ENCODE data around the gene GLP1R.
"Not testable (repeated sequence)": the region's sequence is repeated elsewhere in the genome, so short reads cannot be mapped to it uniquely, and the experiment has no call there.

GLP1R gene

DNA sequence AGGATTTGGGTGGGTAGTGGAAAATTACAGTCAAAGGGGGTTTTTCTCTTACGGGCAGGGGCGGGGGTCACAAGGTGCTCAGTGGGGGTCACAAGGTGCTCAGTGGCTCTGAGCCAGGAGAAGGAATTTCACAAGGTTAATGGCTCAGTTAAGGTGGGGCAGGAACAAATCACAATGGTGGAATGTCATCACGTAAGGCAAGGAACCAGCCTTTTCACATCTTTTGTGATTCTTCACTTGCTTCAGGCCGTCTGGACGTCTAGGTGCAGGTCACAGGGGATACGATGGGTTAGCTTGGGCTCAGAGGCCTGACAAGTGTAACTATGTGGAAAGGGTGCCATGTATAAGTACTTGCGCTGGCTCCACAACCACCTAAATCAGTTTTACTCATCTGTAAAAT lies 87.6 kb downstream of the GLP1R start:
- not testable (repeated sequence) for DNase-seq

DNA sequence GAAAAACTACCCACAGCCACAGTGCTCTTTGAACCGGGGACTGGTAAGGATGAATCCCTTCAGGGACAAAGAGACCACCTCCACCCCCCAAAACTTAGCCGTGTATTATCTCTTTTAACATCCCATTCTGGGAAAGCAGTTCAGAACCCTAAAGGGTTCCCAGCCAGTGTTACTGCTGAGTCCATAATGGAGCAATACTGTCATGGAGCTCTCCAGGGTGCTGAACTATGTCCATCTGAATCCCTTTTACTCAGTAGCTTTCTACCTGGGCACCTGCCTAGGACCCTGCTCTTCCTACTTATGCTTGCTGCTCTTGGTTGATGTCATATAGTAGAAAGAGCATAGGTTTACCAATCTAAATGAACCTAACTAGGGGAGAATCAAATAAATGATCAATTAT lies 88.7 kb downstream of the GLP1R start:
- DNase-seq: no peak
